Stimulated activated CD4-positive, alpha-beta T cell treated with anti-CD3 and anti-CD28 coated beads, Interleukin-12 subunit alpha, Interleukin-12 subunit beta, amount 100 ng/mL, for 48 hours (primary cell): Measurements from ENCODE around the gene SH3TC1.

Source experiments
- DNase-seq, 3 donors: peaks; one replicate each; pipeline ENCODE4 v3.0.0-alpha.2; 2020; ENCODE audit warnings: low read depth in 2 of 3, low spot score in 1 of 3

The SH3TC1 gene

GRCh38 chr4:8286719-8287342, 87.7 kb downstream of the SH3TC1 start:
- no peak for DNase-seq

GRCh38 chr4:8287343-8288280, 88.5 kb downstream of the SH3TC1 start:
- no peak for DNase-seq

GRCh38 chr4:8289151-8289750, 90.2 kb downstream of the SH3TC1 start:
- DNase-seq = no peak

GRCh38 chr4:8289956-8290700, 91.0 kb downstream of the SH3TC1 start:
- no peak for DNase-seq

- no peak for DNase-seq
Observed at GRCh38 chr4:8290701-8290970, 91.5 kb downstream of the SH3TC1 start.
